Ishikawa (cell line): ENCODE measurements around the gene ZBTB46.

Experiments used
- CEBPB ChIP-seq: IDR thresholded peaks from 2 replicates; pipeline ENCODE4 v1.6.1; 2012
- CREB1 ChIP-seq: IDR thresholded peaks from 2 replicates; pipeline ENCODE4 v1.6.1; 2012; ENCODE audit warnings: low read depth
- EGR1 ChIP-seq: IDR thresholded peaks from 2 replicates; pipeline ENCODE4 v1.6.1; 2012
- EP300 ChIP-seq: IDR thresholded peaks from 2 replicates; pipeline ENCODE4 v1.6.1; 2012; ENCODE audit warnings: borderline replicate concordance
- FOXM1 ChIP-seq: IDR thresholded peaks from 2 replicates; pipeline ENCODE4 v1.6.1; 2012; ENCODE audit warnings: low read depth, borderline replicate concordance
- MAX ChIP-seq: IDR thresholded peaks from 2 replicates; pipeline ENCODE4 v1.6.1; 2012
- NFIC ChIP-seq: IDR thresholded peaks from 2 replicates; pipeline ENCODE4 v1.6.1; 2012
- RAD21 ChIP-seq: IDR thresholded peaks from 2 replicates; pipeline ENCODE4 v1.6.1; 2012; ENCODE audit warnings: low read depth
- REST ChIP-seq: IDR thresholded peaks from 2 replicates; pipeline ENCODE4 v1.6.1; 2012; ENCODE audit warnings: low read depth, mild to moderate bottlenecking
- TAF1 ChIP-seq: IDR thresholded peaks from 2 replicates; pipeline ENCODE4 v1.6.1; 2012; ENCODE audit warnings: low read depth, mild to moderate bottlenecking
- TCF12 ChIP-seq: IDR thresholded peaks from 2 replicates; pipeline ENCODE4 v1.6.1; 2012; ENCODE audit warnings: low read depth
- TEAD4 ChIP-seq: IDR thresholded peaks from 2 replicates; pipeline ENCODE4 v1.6.1; 2012
- USF1 ChIP-seq: IDR thresholded peaks from 2 replicates; pipeline ENCODE4 v1.6.1; 2012
- YY1 ChIP-seq: IDR thresholded peaks from 2 replicates; pipeline ENCODE4 v1.6.1; 2012; ENCODE audit warnings: low read depth
- ZBTB7A ChIP-seq: IDR thresholded peaks from 2 replicates; pipeline ENCODE4 v1.6.1; 2012; ENCODE audit warnings: low read depth

ZBTB46 gene

GRCh38 chr20:63712191-63712590 lies 118.9 kb downstream of the ZBTB46 start:
- TF ChIP-seq TEAD4, result no peak
- TF ChIP-seq FOXM1, result no peak
- no peak for TF ChIP-seq EP300
- TF ChIP-seq MAX, result no peak
- TF ChIP-seq ZBTB7A, result no peak
- no peak for TF ChIP-seq CREB1
- TF ChIP-seq EGR1, result no peak
- TF ChIP-seq REST, result no peak
- TF ChIP-seq TAF1, result no peak
- TF ChIP-seq TCF12, result no peak

GRCh38 chr20:63711085-63711645 lies 119.9 kb downstream of the ZBTB46 start:
- TF ChIP-seq FOXM1 (no peak), NFIC (no peak), USF1 (no peak), MAX (no peak), TEAD4 (no peak), REST (no peak), YY1 (no peak), EP300 (no peak), RAD21 (no peak), TCF12 (no peak), ZBTB7A (no peak)

GRCh38 chr20:63709149-63709527 lies 121.9 kb downstream of the ZBTB46 start:
- TF ChIP-seq REST (no peak), TAF1 (no peak), ZBTB7A (no peak), TEAD4 (no peak), YY1 (no peak), MAX (no peak), USF1 (no peak), TCF12 (no peak), CREB1 (no peak), EP300 (no peak), NFIC (no peak), EGR1 (no peak), RAD21 (no peak), FOXM1 (no peak), CEBPB (no peak)

- TF ChIP-seq TAF1 (no peak), TCF12 (no peak), YY1 (no peak), MAX (no peak), FOXM1 (no peak), EP300 (no peak), CREB1 (no peak), EGR1 (no peak), REST (no peak), ZBTB7A (no peak), USF1 (no peak)
Measured at GRCh38 chr20:63708301-63709148, 122.5 kb downstream of the ZBTB46 start.
